Lower leg skin (tissue), 3 donors: ENCODE measurements around the gene CCDC57.

Experiments used
- CTCF ChIP-seq, 3 donors: fragments of 450-650 bp; IDR thresholded peaks; one replicate each; pipeline ENCODE4 v1.5.1; 2016; ENCODE audit warnings: antibody characterized with exemption in 3 of 3, mild to moderate bottlenecking in 3 of 3, moderate library complexity in 2 of 3
- POLR2A ChIP-seq, 2 donors: fragments of 450-650 bp; IDR thresholded peaks; one replicate each; pipeline ENCODE4 v1.6.1; 2016 to 2017; ENCODE audit warnings: antibody characterized with exemption in 2 of 2, mild to moderate bottlenecking in 1 of 2, moderate library complexity in 1 of 2

DNA sequence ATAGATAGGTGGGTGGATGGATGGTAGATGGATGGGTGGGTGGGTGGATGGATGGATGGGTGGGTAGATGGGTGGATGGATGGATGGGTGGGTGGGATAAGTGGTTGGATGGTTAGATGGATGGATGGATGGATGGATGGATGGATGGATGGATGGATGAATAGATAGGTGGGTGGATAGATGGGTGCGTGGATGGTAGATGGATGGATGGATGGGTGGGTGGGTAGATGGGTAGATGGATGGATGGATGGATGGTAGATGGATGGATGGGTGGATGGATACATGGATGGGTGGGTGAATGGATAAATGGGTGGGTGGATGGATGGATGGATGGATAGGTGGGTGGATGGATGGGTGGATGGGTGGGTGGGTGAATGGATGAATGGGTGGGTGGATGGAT, 64.6 kb downstream of the CCDC57 start:
- TF ChIP-seq CTCF (IDR thresholded peaks at IDR 0.05) (no peak), POLR2A (IDR thresholded peaks at IDR 0.05) (no peak)
